HCT116 (cell line): ENCODE results near the gene EPHA8. TPM values are rescaled to one million over a fixed set of nuclear protein-coding genes. Genes with fewer than 3 reads are reported as not detected.

Experiments used
- ATAC-seq: fragments of 200-7000 bp; cut with Tn5 transposase; 2 replicates; pipeline ENCODE4 v1.9.1; 2020; ENCODE audit warnings: mild to moderate bottlenecking, moderate library complexity
- BruUV-seq: library from RNA; stranded (reverse); fragments of 400-500 nt; replicated peaks from 2 replicates; lab custom pipeline; 2021; lab: Mats Ljungman, UMichigan
- CTCF ChIA-PET: fragments of 300-600 bp; sonication (Branson Sonifier 250); formaldehyde crosslinking; loops from one replicate; lab custom pipeline; 2021; ENCODE audit warnings: antibody characterized with exemption; lab: Charles Lee
- POLR2A ChIA-PET: fragments of 300-600, 350-600 bp; sonication (Branson Sonifier 250); formaldehyde crosslinking; loops from one replicate; lab custom pipeline; 2021; ENCODE audit warnings: antibody characterized with exemption; lab: Charles Lee
- RAD21 ChIA-PET, 2 experiments: fragments of 300-600 bp; sonication (Branson Sonifier 250); formaldehyde crosslinking; loops; one replicate each; lab custom pipeline; 2023; ENCODE audit warnings: low total read pairs in 2 of 2; ENCODE audit not compliant: uncharacterized antibody in 2 of 2, unreplicated experiment in 2 of 2, low non-redundant PET in 1 of 2; lab: Charles Lee
- DNase-seq: peaks from one replicate; pipeline ENCODE4 v3.0.0-alpha.2; 2010; ENCODE audit warnings: low read depth, low spot score
- H2AFZ ChIP-seq: fragments of 200-600 bp; shearing (Covaris generic), sonication (generic); 2 replicates; pipeline ENCODE4 v1.6.1; 2017; ENCODE audit warnings: low read depth, mixed run types, mixed read lengths, antibody characterized with exemption, low read length; ENCODE audit not compliant: poor library complexity, severe bottlenecking
- H3K27ac ChIP-seq: 2 replicates; pipeline ENCODE4 v1.5.1; 2012; ENCODE audit warnings: low read depth, low read length
- H3K27me3 ChIP-seq: fragments of 200-600 bp; sonication (generic); 2 replicates; pipeline ENCODE4 v1.6.1; 2016; ENCODE audit warnings: mixed run types, low read length, mixed read lengths; ENCODE audit not compliant: insufficient read depth
- H3K36me3 ChIP-seq, 2 experiments: fragments of 200-500 bp in 1 of 2; fragments of 200-600 bp in 1 of 2; sonication (Bioruptor generic) in 1 of 2; sonication (generic) in 1 of 2; 2 replicates each; pipeline versions ENCODE4 v1.5.1 to v1.6.1; 2014 to 2016; ENCODE audit warnings: low read length in 2 of 2, inconsistent platforms in 1 of 2, mixed read lengths in 1 of 2, mixed run types in 1 of 2; ENCODE audit not compliant: insufficient read depth in 2 of 2, control insufficient read depth in 1 of 2
- H3K4me1 ChIP-seq, 2 experiments: fragments of 200-600 bp in 1 of 2; sonication (generic) in 1 of 2; 2 replicates each; pipeline versions ENCODE4 v1.5.1 to v1.6.1; 2012 to 2017; ENCODE audit warnings: low read length in 2 of 2, inconsistent platforms in 1 of 2, mild to moderate bottlenecking in 1 of 2, mixed read lengths in 1 of 2, mixed run types in 1 of 2, moderate library complexity in 1 of 2; ENCODE audit not compliant: insufficient read depth in 2 of 2, control insufficient read depth in 1 of 2
- H3K4me2 ChIP-seq: fragments of 200-600 bp; sonication (generic); 2 replicates; pipeline ENCODE4 v1.6.1; 2017; ENCODE audit warnings: mixed run types, low read length, mixed read lengths
- H3K4me3 ChIP-seq, 2 experiments: fragments of 200-600 bp in 1 of 2; sonication (generic) in 1 of 2; replicated peaks in 1 of 2; 2 replicates each; pipeline ENCODE4 v1.5.1; 2011 to 2016; ENCODE audit warnings: low read length in 2 of 2, control low read depth in 1 of 2, low read depth in 1 of 2, mild to moderate bottlenecking in 1 of 2, mixed read lengths in 1 of 2, mixed run types in 1 of 2
- H3K79me2 ChIP-seq: fragments of 200-600 bp; sonication (generic); 2 replicates; pipeline ENCODE4 v1.6.1; 2017; ENCODE audit warnings: mild to moderate bottlenecking, mixed run types, low read length, moderate library complexity, mixed read lengths; ENCODE audit not compliant: insufficient read depth
- H3K9ac ChIP-seq: fragments of 200-600 bp; sonication (generic); 2 replicates; pipeline ENCODE4 v1.6.1; 2016; ENCODE audit warnings: low read length, mixed read lengths
- H3K9me2 ChIP-seq: fragments of 200-600 bp; sonication (generic), shearing (Covaris generic); 2 replicates; pipeline ENCODE4 v1.6.1; 2017; ENCODE audit warnings: mixed run types, mild to moderate bottlenecking, moderate library complexity; ENCODE audit not compliant: insufficient read depth
- H3K9me3 ChIP-seq, 2 experiments: fragments of 200-500 bp in 1 of 2; fragments of 200-600 bp in 1 of 2; sonication (Bioruptor generic) in 1 of 2; sonication (generic) in 1 of 2; 2 replicates each; pipeline ENCODE4 v1.6.1; 2014 to 2017; ENCODE audit warnings: low read length in 2 of 2, mixed read lengths in 2 of 2, inconsistent platforms in 1 of 2, low read depth in 1 of 2, mild to moderate bottlenecking in 1 of 2, mixed run types in 1 of 2, moderate library complexity in 1 of 2; ENCODE audit not compliant: control insufficient read depth in 1 of 2, insufficient read depth in 1 of 2
- H4K20me1 ChIP-seq: fragments of 200-600 bp; sonication (generic), shearing (Covaris generic); 2 replicates; pipeline ENCODE4 v1.6.1; 2017; ENCODE audit warnings: mixed run types, mild to moderate bottlenecking, moderate library complexity; ENCODE audit not compliant: insufficient read depth
- CBX3 ChIP-seq: IDR thresholded peaks from 2 replicates; pipeline ENCODE4 v1.6.1; 2012; ENCODE audit warnings: low read depth
- CEBPB ChIP-seq: IDR thresholded peaks from 2 replicates; pipeline ENCODE4 v1.6.1; 2012; ENCODE audit warnings: low read depth
- ELF1 ChIP-seq: IDR thresholded peaks from 2 replicates; pipeline ENCODE4 v1.6.1; 2012; ENCODE audit warnings: low read depth, borderline replicate concordance
- EZH2 ChIP-seq: fragments of 200-600 bp; sonication (generic); IDR thresholded peaks from 2 replicates; pipeline ENCODE4 v1.6.1; 2017; ENCODE audit warnings: antibody characterized with exemption, mixed run types
- FOSL1 ChIP-seq: IDR thresholded peaks from 2 replicates; pipeline ENCODE4 v1.6.1; 2012; ENCODE audit warnings: low read depth
- JUND ChIP-seq: IDR thresholded peaks from 2 replicates; pipeline ENCODE4 v1.6.1; 2012
- POLR2A ChIP-seq: IDR thresholded peaks from 2 replicates; pipeline ENCODE4 v1.7.0; 2011; ENCODE audit warnings: borderline replicate concordance; ENCODE audit not compliant: insufficient read depth, insufficient read length; ENCODE audit errors: extremely low read depth
- RAD21 ChIP-seq: IDR thresholded peaks from 2 replicates; pipeline ENCODE4 v1.6.1; 2012; ENCODE audit warnings: low read depth, mild to moderate bottlenecking
- REST ChIP-seq: IDR thresholded peaks from 2 replicates; pipeline ENCODE4 v1.6.1; 2012; ENCODE audit warnings: low read depth
- SIN3A ChIP-seq: IDR thresholded peaks from 2 replicates; pipeline ENCODE4 v1.6.1; 2012; ENCODE audit warnings: low read depth
- SP1 ChIP-seq: IDR thresholded peaks from 2 replicates; pipeline ENCODE4 v1.6.1; 2012; ENCODE audit warnings: low read depth
- TCF7L2 ChIP-seq: IDR thresholded peaks from 2 replicates; pipeline ENCODE4 v1.7.0; 2011; ENCODE audit warnings: borderline replicate concordance, inconsistent platforms; ENCODE audit not compliant: insufficient read depth, insufficient read length; ENCODE audit errors: extremely low read depth
- YY1 ChIP-seq: IDR thresholded peaks from 2 replicates; pipeline ENCODE4 v1.6.1; 2011; ENCODE audit warnings: low read length, low read depth, moderate library complexity, mild to moderate bottlenecking; ENCODE audit not compliant: insufficient replicate concordance; ENCODE audit errors: extremely low read depth
- ZBTB33 ChIP-seq: IDR thresholded peaks from 2 replicates; pipeline ENCODE4 v1.6.1; 2011; ENCODE audit warnings: mild to moderate bottlenecking, low read length, moderate library complexity; ENCODE audit not compliant: insufficient replicate concordance; ENCODE audit errors: extremely low read depth
- ZFX ChIP-seq: fragments of 450-650 bp; IDR thresholded peaks from 2 replicates; pipeline ENCODE4 v1.6.1; 2017
- ZNF274 ChIP-seq: fragments of 200-500 bp; sonication (Bioruptor generic); IDR thresholded peaks from 2 replicates; pipeline ENCODE4 v1.6.1; 2014; ENCODE audit warnings: mild to moderate bottlenecking, low read depth, low read length, inconsistent platforms
- intact Hi-C: fragments of 100-400 bp; cut with micrococcal nuclease; formaldehyde crosslinking; loops from 2 replicates; pipeline ENCODE4 v1.10.0; 2022
- total RNA-seq: library from RNA; stranded (reverse); gene quantifications from one replicate; pipeline ENCODE4 v1.2.1, GENCODE V29; 2021; ENCODE audit not compliant: unreplicated experiment
- TF ChIP-seq, protein P1 (sequence below), 3 experiments: fragments of 200-600 bp in 1 of 3; sonication (generic) in 1 of 3; IDR thresholded peaks in 2 of 3; conservative IDR thresholded peaks in 1 of 3; 2 replicates each; pipeline ENCODE4 v1.5.1; 2012 to 2017; ENCODE audit warnings: low read depth in 2 of 3, low read length in 2 of 3, antibody characterized with exemption in 1 of 3, borderline replicate concordance in 1 of 3, control low read depth in 1 of 3, mild to moderate bottlenecking in 1 of 3, mixed read lengths in 1 of 3, mixed run types in 1 of 3, moderate library complexity in 1 of 3; ENCODE audit not compliant: insufficient read depth in 1 of 3
- TF ChIP-seq, protein P2 (sequence below): IDR thresholded peaks from 2 replicates; pipeline ENCODE4 v1.6.1; 2012

The EPHA8 gene
- total RNA-seq, 1 experiment from 2014 or later, result 0.30 TPM

GRCh38 chr1:22576150-22576544 lies 12.9 kb downstream of the EPHA8 start:
- no peak for ATAC-seq
- no peak for DNase-seq
- no TSS peak for BruUV-seq

More at GRCh38 chr1:22576150-22576544, 12.9 kb downstream of the EPHA8 start:
- no peak for TF ChIP-seq RAD21
- TF ChIP-seq, protein P1, sequence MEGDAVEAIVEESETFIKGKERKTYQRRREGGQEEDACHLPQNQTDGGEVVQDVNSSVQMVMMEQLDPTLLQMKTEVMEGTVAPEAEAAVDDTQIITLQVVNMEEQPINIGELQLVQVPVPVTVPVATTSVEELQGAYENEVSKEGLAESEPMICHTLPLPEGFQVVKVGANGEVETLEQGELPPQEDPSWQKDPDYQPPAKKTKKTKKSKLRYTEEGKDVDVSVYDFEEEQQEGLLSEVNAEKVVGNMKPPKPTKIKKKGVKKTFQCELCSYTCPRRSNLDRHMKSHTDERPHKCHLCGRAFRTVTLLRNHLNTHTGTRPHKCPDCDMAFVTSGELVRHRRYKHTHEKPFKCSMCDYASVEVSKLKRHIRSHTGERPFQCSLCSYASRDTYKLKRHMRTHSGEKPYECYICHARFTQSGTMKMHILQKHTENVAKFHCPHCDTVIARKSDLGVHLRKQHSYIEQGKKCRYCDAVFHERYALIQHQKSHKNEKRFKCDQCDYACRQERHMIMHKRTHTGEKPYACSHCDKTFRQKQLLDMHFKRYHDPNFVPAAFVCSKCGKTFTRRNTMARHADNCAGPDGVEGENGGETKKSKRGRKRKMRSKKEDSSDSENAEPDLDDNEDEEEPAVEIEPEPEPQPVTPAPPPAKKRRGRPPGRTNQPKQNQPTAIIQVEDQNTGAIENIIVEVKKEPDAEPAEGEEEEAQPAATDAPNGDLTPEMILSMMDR (IDR thresholded peaks at IDR 0.05 in 2 of 3, conservative IDR thresholded peaks at IDR 0.05 in 1 of 3; ENCODE audit: borderline replicate concordance in 1 of 3, insufficient read depth in 1 of 3, low read depth in 2 of 3, low read length in 2 of 3), result no peak
- TF ChIP-seq ZFX, result no peak
- no peak for TF ChIP-seq REST
- TF ChIP-seq SIN3A, result no peak
- no peak for TF ChIP-seq FOSL1
- no peak for TF ChIP-seq EZH2
- TF ChIP-seq, protein P2, sequence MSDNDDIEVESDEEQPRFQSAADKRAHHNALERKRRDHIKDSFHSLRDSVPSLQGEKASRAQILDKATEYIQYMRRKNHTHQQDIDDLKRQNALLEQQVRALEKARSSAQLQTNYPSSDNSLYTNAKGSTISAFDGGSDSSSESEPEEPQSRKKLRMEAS, result no peak
- TF ChIP-seq ELF1, result no peak
- TF ChIP-seq POLR2A, result no peak
- TF ChIP-seq TCF7L2, result no peak
- no peak for TF ChIP-seq JUND
- no peak for TF ChIP-seq ZBTB33
- no peak for TF ChIP-seq CBX3
- no peak for TF ChIP-seq CEBPB
- no peak for TF ChIP-seq YY1
- TF ChIP-seq ZNF274, result no peak
- no peak for TF ChIP-seq SP1
- Histone ChIP-seq H3K9me2 (no peaks in the 10 kb centered on the region), H2AFZ (no peak overlapping the region), H4K20me1 (no peaks in the 10 kb centered on the region), H3K27ac (no peak overlapping the region), H3K9ac (no peak overlapping the region), H3K4me2 (no peak overlapping the region), H3K79me2 (no peaks in the 10 kb centered on the region), H3K4me1 (no peaks in the 10 kb centered on the region), H3K27me3 (peaks cover 10% of the 10 kb centered on the region; the same call in 1 of the 2 replicates), H3K4me3 (no peak overlapping the region), H3K36me3 (no peaks in the 10 kb centered on the region), H3K9me3 (peaks cover 0 to 18% of the 10 kb centered on the region in 2 experiments; a peak in 1 of 4 replicates)
- ChIA-PET CTCF (no interaction called here), RAD21 (no interaction called here), POLR2A (no interaction called here)
- intact Hi-C loops, result no loop called here
